Prostate gland (tissue), 2 donors: ENCODE data around the gene PNPLA7. TPM values are rescaled to one million over a fixed set of nuclear protein-coding genes. Genes with fewer than 3 reads are reported as not detected.
A peak's percentile ranks its signal among the peaks of the same experiment; 100 is the strongest.

Experiments
- DNase-seq: peaks from one replicate; pipeline ENCODE4 v3.0.0-alpha.2; 2019; ENCODE audit warnings: low spot score
- H3K27ac ChIP-seq, 2 donors: fragments of 200-600 bp; sonication (generic); 2 replicates each; pipeline ENCODE4 v1.5.1; 2017 to 2019
- H3K27me3 ChIP-seq: fragments of 200-600 bp; sonication (generic); replicated peaks from 2 replicates; pipeline ENCODE4 v1.5.1; 2019; ENCODE audit not compliant: insufficient read depth
- H3K36me3 ChIP-seq, 2 donors: fragments of 200-600 bp; sonication (generic); 1 replicate in 1 of 2; 2 replicates in 1 of 2; pipeline versions ENCODE4 v1.5.1 to v1.8.1; 2017 to 2019
- H3K4me1 ChIP-seq: fragments of 200-600 bp; sonication (generic); replicated peaks from 2 replicates; pipeline ENCODE4 v1.5.1; 2019
- H3K4me3 ChIP-seq, 2 donors: fragments of 200-600 bp; sonication (generic); 2 replicates each; pipeline ENCODE4 v1.5.1; 2017 to 2019
- H3K9me3 ChIP-seq: fragments of 200-600 bp; sonication (generic); 2 replicates; pipeline ENCODE4 v1.5.1; 2017
- CTCF ChIP-seq, 4 experiments: fragments of 200-600 bp in 2 of 4; fragments of 450-650 bp in 2 of 4; sonication (generic) in 2 of 4; IDR thresholded peaks; 1 replicate in 3 of 4; 2 replicates in 1 of 4; pipeline ENCODE4 v1.5.1; 2016 to 2019; ENCODE audit warnings: antibody characterized with exemption in 4 of 4, mild to moderate bottlenecking in 2 of 4, moderate library complexity in 2 of 4
- POLR2A ChIP-seq: fragments of 450-650 bp; IDR thresholded peaks from one replicate; pipeline ENCODE4 v1.6.1; 2016; ENCODE audit warnings: antibody characterized with exemption, mild to moderate bottlenecking
- POLR2AphosphoS5 ChIP-seq: sonication (generic); formaldehyde crosslinking; IDR thresholded peaks from one replicate; pipeline ENCODE4 v1.6.1; 2017; ENCODE audit warnings: antibody characterized with exemption
- WGBS: methylation state at CpG from one replicate; pipeline ENCODE4 v1.1.5; 2018; 5-methylcytosine and 5-hydroxymethylcytosine counted together
- intact Hi-C: fragments of 100-400 bp; cut with DNase I; formaldehyde crosslinking; loops from one replicate; pipeline ENCODE4 v1.14.2; 2022
- total RNA-seq, 2 donors: library from RNA; depleted of rRNA; stranded (reverse); fragments of >200 nt; gene quantifications; one replicate each; pipeline ENCODE4 v1.1.0, GENCODE V29; 2016

PNPLA7 gene
- total RNA-seq, 2 donors from 2014 or later, result 34.2 to 64.3 TPM

- no peaks in the 10 kb centered on the region for H3K9me3 ChIP-seq
- H3K27ac ChIP-seq, result peak overlapping the region; percentile 33 to 38
- H3K4me3 ChIP-seq, result peak overlapping the region in 1 of 2 donors; percentile 31
- H3K36me3 ChIP-seq, result no peaks in the 10 kb centered on the region
- no peaks in the 10 kb centered on the region for H3K27me3 ChIP-seq
- intact Hi-C loops, result no loop called here
- DNase-seq, result no peak
- WGBS, result 75% methylated on average over 25 of the region's 30 CpGs
- TF ChIP-seq POLR2AphosphoS5 (no peak), POLR2A (no peak), CTCF (IDR thresholded peaks at IDR 0.05) (no peak)
- peaks cover 12% of the 10 kb centered on the region for H3K4me1 ChIP-seq
These were observed 95.4 kb downstream of the PNPLA7 start for GRCh38 chr9:137454597-137455358.

GRCh38 chr9:137454145-137454596 lies 96.0 kb downstream of the PNPLA7 start:
- no peaks in the 10 kb centered on the region for H3K9me3 ChIP-seq
- H3K4me3 ChIP-seq, result peak overlapping the region in 1 of 2 donors; percentile 31
- WGBS, result 46% methylated on average over 6 of the region's 24 CpGs
- H3K4me1 ChIP-seq, result peaks cover 10% of the 10 kb centered on the region
- peak overlapping the region; percentile 33 to 38 for H3K27ac ChIP-seq
- DNase-seq, result no peak
- peak in 1 of 4 experiments; percentile 4 for TF ChIP-seq CTCF (IDR thresholded peaks at IDR 0.05)
- TF ChIP-seq POLR2AphosphoS5, result no peak
- no peak for TF ChIP-seq POLR2A
- no peaks in the 10 kb centered on the region for H3K36me3 ChIP-seq
- H3K27me3 ChIP-seq, result no peaks in the 10 kb centered on the region
- intact Hi-C loops, result no loop called here

GRCh38 chr9:137453643-137454081 lies 96.5 kb downstream of the PNPLA7 start:
- TF ChIP-seq POLR2A (no peak), POLR2AphosphoS5 (no peak), CTCF (IDR thresholded peaks at IDR 0.05) (no peak)
- DNase-seq, result peak; percentile 69
- H3K4me1 ChIP-seq, result peaks cover 10% of the 10 kb centered on the region
- no peaks in the 10 kb centered on the region for H3K36me3 ChIP-seq
- H3K27ac ChIP-seq, result no peak overlapping the region
- H3K27me3 ChIP-seq, result no peaks in the 10 kb centered on the region
- no peaks in the 10 kb centered on the region for H3K9me3 ChIP-seq
- 41% methylated on average over 25 of the region's 25 CpGs for WGBS
- intact Hi-C loops, result no loop called here
- peak overlapping the region in 1 of 2 donors; percentile 19 for H3K4me3 ChIP-seq

- peaks cover 4% of the 10 kb centered on the region for H3K4me1 ChIP-seq
- no peaks in the 10 kb centered on the region for H3K9me3 ChIP-seq
- H3K36me3 ChIP-seq, result no peaks in the 10 kb centered on the region
- intact Hi-C loops, result no loop called here
- TF ChIP-seq POLR2AphosphoS5 (no peak), POLR2A (no peak), CTCF (IDR thresholded peaks at IDR 0.05) (no peak)
- peak overlapping the region in 1 of 2 donors; percentile 19 for H3K4me3 ChIP-seq
- DNase-seq, result no peak
- no peaks in the 10 kb centered on the region for H3K27me3 ChIP-seq
- WGBS, result 85% methylated on average over 37 of the region's 43 CpGs
- H3K27ac ChIP-seq, result no peak overlapping the region
These were observed 97.2 kb downstream of the PNPLA7 start for GRCh38 chr9:137452761-137453642.
